ENCODE results near the gene FCHSD2. TPM values are rescaled to one million over a fixed set of nuclear protein-coding genes. Genes with fewer than 3 reads are reported as not detected.

Gene FCHSD2
- total RNA-seq, 1 experiment from 2014 or later: 22.6 TPM

GRCh38 chr11:72925656-72926055 lies 216.5 kb downstream of the FCHSD2 start:
- ChIA-PET POLR2A (ENCODE audit: unreplicated experiment) (no interaction called here), CTCF (interaction anchor here (0.6 kb wide), 1 partner anchor 233 kb away, joined by 3 read pairs; no protein-coding TSS in a partner anchor)
- Histone ChIP-seq H3K9me3 (ENCODE audit: insufficient read depth, low read depth) (no peaks in the 10 kb centered on the region), H3K27ac (no peak overlapping the region), H3K4me1 (replicated peaks; ENCODE audit: insufficient read depth) (no peaks in the 10 kb centered on the region), H3K4me2 (no peak overlapping the region), H3K36me3 (ENCODE audit: low read depth) (no peaks in the 10 kb centered on the region), H3F3A (ENCODE audit: insufficient read depth, low read depth) (no peaks in the 10 kb centered on the region), H3K9me2 (ENCODE audit: insufficient read depth) (no peaks in the 10 kb centered on the region), H3K4me3 (no peak overlapping the region), H3K27me3 (ENCODE audit: insufficient read depth, low read depth) (no peaks in the 10 kb centered on the region), H2AFZ (no peak overlapping the region), H4K20me1 (ENCODE audit: insufficient read depth) (no peaks in the 10 kb centered on the region), H3K79me2 (ENCODE audit: low read depth) (no peaks in the 10 kb centered on the region)
- intact Hi-C loops (cut with micrococcal nuclease; ENCODE audit: unreplicated experiment): no loop called here
- DNase-seq: no peak
- no TSS peak for BruUV-seq (replicated peaks)
- TF ChIP-seq EZH2 (IDR thresholded peaks at IDR 0.05; ENCODE audit: low read depth) (no peak), CTCF (conservative IDR thresholded peaks at IDR 0.05) (no peak)

- peak in 1 of 2 experiments; percentile 37 for DNase-seq
- H2AFZ ChIP-seq: no peak overlapping the region
- no TSS peak for BruUV-seq (replicated peaks)
- ChIA-PET POLR2A (ENCODE audit: unreplicated experiment) (no interaction called here), CTCF (interaction anchor here (0.6 to 1.5 kb wide), 6 partner anchors 65 to 282 kb away, joined by 3 to 9 read pairs (median 4); no protein-coding TSS in a partner anchor)
- H3F3A ChIP-seq (ENCODE audit: insufficient read depth, low read depth): no peaks in the 10 kb centered on the region
- no peaks in the 10 kb centered on the region for H3K9me3 ChIP-seq (ENCODE audit: insufficient read depth, low read depth)
- H3K9me2 ChIP-seq (ENCODE audit: insufficient read depth): no peaks in the 10 kb centered on the region
- no peaks in the 10 kb centered on the region for H4K20me1 ChIP-seq (ENCODE audit: insufficient read depth)
- no peaks in the 10 kb centered on the region for H3K79me2 ChIP-seq (ENCODE audit: low read depth)
- intact Hi-C loops (cut with micrococcal nuclease; ENCODE audit: unreplicated experiment): loop anchor here (1.0 to 5.0 kb wide), 2 partner anchors 254 to 313 kb away; no protein-coding TSS in a partner anchor
- H3K27me3 ChIP-seq (ENCODE audit: insufficient read depth, low read depth): no peaks in the 10 kb centered on the region
- no peak overlapping the region for H3K27ac ChIP-seq
- H3K4me3 ChIP-seq: no peak overlapping the region
- H3K36me3 ChIP-seq (ENCODE audit: low read depth): no peaks in the 10 kb centered on the region
- TF ChIP-seq CTCF (conservative IDR thresholded peaks at IDR 0.05) (peak; percentile 70), EZH2 (IDR thresholded peaks at IDR 0.05; ENCODE audit: low read depth) (no peak)
- H3K4me2 ChIP-seq: no peak overlapping the region
- no peaks in the 10 kb centered on the region for H3K4me1 ChIP-seq (replicated peaks; ENCODE audit: insufficient read depth)
These were observed 217.4 kb downstream of the FCHSD2 start for GRCh38 chr11:72924568-72925190.

GRCh38 chr11:72921028-72921716 lies 220.9 kb downstream of the FCHSD2 start:
- ChIA-PET POLR2A (ENCODE audit: unreplicated experiment) (interaction anchor here (0.7 kb wide), 1 partner anchor 76 kb away, joined by 3 read pairs; no protein-coding TSS in a partner anchor), CTCF (no interaction called here)
- intact Hi-C loops (cut with micrococcal nuclease; ENCODE audit: unreplicated experiment): loop anchor here (5.0 kb wide), 1 partner anchor 316 kb away; no protein-coding TSS in a partner anchor
- H3K36me3 ChIP-seq (ENCODE audit: low read depth): no peaks in the 10 kb centered on the region
- H3K4me1 ChIP-seq (replicated peaks; ENCODE audit: insufficient read depth): no peaks in the 10 kb centered on the region
- H3K27ac ChIP-seq: no peak overlapping the region
- H3K79me2 ChIP-seq (ENCODE audit: low read depth): no peaks in the 10 kb centered on the region
- no peaks in the 10 kb centered on the region for H3F3A ChIP-seq (ENCODE audit: insufficient read depth, low read depth)
- no peak for DNase-seq
- BruUV-seq (replicated peaks): no TSS peak
- no peaks in the 10 kb centered on the region for H3K9me3 ChIP-seq (ENCODE audit: insufficient read depth, low read depth)
- no peaks in the 10 kb centered on the region for H4K20me1 ChIP-seq (ENCODE audit: insufficient read depth)
- no peak overlapping the region for H2AFZ ChIP-seq
- H3K9me2 ChIP-seq (ENCODE audit: insufficient read depth): no peaks in the 10 kb centered on the region
- TF ChIP-seq CTCF (conservative IDR thresholded peaks at IDR 0.05): no peak
- H3K4me2 ChIP-seq: no peak overlapping the region
- H3K27me3 ChIP-seq (ENCODE audit: insufficient read depth, low read depth): no peaks in the 10 kb centered on the region
- H3K4me3 ChIP-seq: no peak overlapping the region

All from PC-9 (cell line).